WI38 (cell line): Measurements from ENCODE around the gene POFUT1.
"Not testable (repeated sequence)": the region's sequence is repeated elsewhere in the genome, so short reads cannot be mapped to it uniquely, and the experiment has no call there.

Source experiments
- H3K4me3 ChIP-seq: 2 replicates; pipeline ENCODE4 v1.5.1; 2011; ENCODE audit warnings: low read depth, mild to moderate bottlenecking, control low read depth, low read length
- CTCF ChIP-seq: IDR thresholded peaks from 2 replicates; pipeline ENCODE4 v1.5.1; 2012; ENCODE audit warnings: low read depth, mild to moderate bottlenecking, control low read depth, low read length

The POFUT1 gene

GRCh38 chr20:32252189-32252588 is 44.5 kb downstream of the POFUT1 start:
- TF ChIP-seq CTCF, result no peak
- H3K4me3 ChIP-seq, result no peak overlapping the region

GRCh38 chr20:32260973-32261372 is 53.3 kb downstream of the POFUT1 start:
- H3K4me3 ChIP-seq, result not testable (repeated sequence)

- no peak for TF ChIP-seq CTCF
- H3K4me3 ChIP-seq, result no peak overlapping the region
Observed at GRCh38 chr20:32261644-32262043, 54.0 kb downstream of the POFUT1 start.

GRCh38 chr20:32263398-32263954 is 55.8 kb downstream of the POFUT1 start:
- TF ChIP-seq CTCF, result no peak
- H3K4me3 ChIP-seq, result no peak overlapping the region

GRCh38 chr20:32271620-32272019 is 63.9 kb downstream of the POFUT1 start:
- H3K4me3 ChIP-seq, result no peak overlapping the region
- no peak for TF ChIP-seq CTCF

- H3K4me3 ChIP-seq, result no peak overlapping the region
- TF ChIP-seq CTCF, result no peak
Observed at GRCh38 chr20:32274359-32274758, 66.7 kb downstream of the POFUT1 start.

- not testable (repeated sequence) for H3K4me3 ChIP-seq
Observed at GRCh38 chr20:32275163-32275562, 67.5 kb downstream of the POFUT1 start.

- TF ChIP-seq CTCF, result no peak
- H3K4me3 ChIP-seq, result peak within 1 kb of the TSS; percentile 93
Observed at GRCh38 chr20:32277361-32278198, 69.9 kb downstream of the POFUT1 start, which contains the start of gene KIF3B. TSS of gene KIF3B (plus strand) at chr20:32277651. CDS start at chr20:32309778, 32,127 bp downstream.
